HG02678 (cell line): Measurements from ENCODE around the gene STAT2.
A peak's percentile ranks its signal among the peaks of the same experiment; 100 is the strongest.
"Not testable (repeated sequence)": the region's sequence is repeated elsewhere in the genome, so short reads cannot be mapped to it uniquely, and the experiment has no call there.

Source experiments
- ATAC-seq: cut with Tn5 transposase; IDR thresholded peaks from one replicate; pipeline ENCODE4 v1.9.1; 2021; ENCODE audit warnings: mild to moderate bottlenecking, moderate library complexity; ENCODE audit not compliant: unreplicated experiment

Gene STAT2

GRCh38 chr12:56359851-56360767 is at the start of gene STAT2:
Gene STAT2 (minus strand): TSS chr12:56360107. CDS start chr12:56356571, 3,536 bp downstream.
- ATAC-seq = peak; percentile 96

GRCh38 chr12:56408799-56409417 is 49.0 kb upstream of the STAT2 start:
- ATAC-seq = no peak

- not testable (repeated sequence) for ATAC-seq
These were observed 44.3 kb upstream of the STAT2 start for GRCh38 chr12:56404227-56404626.

GRCh38 chr12:56401612-56402011 is 41.7 kb upstream of the STAT2 start:
- ATAC-seq = not testable (repeated sequence)

- ATAC-seq = not testable (repeated sequence)
These were observed 41.2 kb upstream of the STAT2 start for GRCh38 chr12:56401125-56401524.

GRCh38 chr12:56399466-56399865 is 39.6 kb upstream of the STAT2 start:
- ATAC-seq = not testable (repeated sequence)

GRCh38 chr12:56398324-56398723 is 38.4 kb upstream of the STAT2 start:
- ATAC-seq = no peak

- ATAC-seq = no peak
These were observed 32.4 kb upstream of the STAT2 start for GRCh38 chr12:56392331-56392730.

GRCh38 chr12:56391721-56392120 is 31.8 kb upstream of the STAT2 start:
- no peak for ATAC-seq

GRCh38 chr12:56389412-56389811 is 29.5 kb upstream of the STAT2 start:
- no peak for ATAC-seq

- ATAC-seq = no peak
These were observed 27.3 kb upstream of the STAT2 start for GRCh38 chr12:56387152-56387736.

- ATAC-seq = no peak
These were observed 26.0 kb upstream of the STAT2 start for GRCh38 chr12:56385873-56386272.

- ATAC-seq = no peak
These were observed 22.7 kb upstream of the STAT2 start for GRCh38 chr12:56382611-56383010.

GRCh38 chr12:56377989-56378316 is 18.0 kb upstream of the STAT2 start:
- no peak for ATAC-seq

- ATAC-seq = no peak
These were observed 17.5 kb upstream of the STAT2 start for GRCh38 chr12:56377310-56377988.

- ATAC-seq = peak; percentile 73
These were observed 15.9 kb upstream of the STAT2 start for GRCh38 chr12:56375598-56376434.

- ATAC-seq = peak; percentile 35
These were observed 15.1 kb upstream of the STAT2 start for GRCh38 chr12:56374726-56375597.

GRCh38 chr12:56373515-56373914 is 13.6 kb upstream of the STAT2 start:
- ATAC-seq = no peak

- ATAC-seq = no peak
These were observed 7.0 kb upstream of the STAT2 start for GRCh38 chr12:56366948-56367347.
